Hippocampal formation (tissue), 2 donors: ENCODE data around the gene OLIG1.
A peak's percentile ranks its signal among the peaks of the same experiment; 100 is the strongest.

ENCODE experiments used
- DNase-seq, 2 donors: peaks; one replicate each; lab custom pipeline; 2025; lab: John Stamatoyannopoulos, UW

Gene OLIG1

DNA sequence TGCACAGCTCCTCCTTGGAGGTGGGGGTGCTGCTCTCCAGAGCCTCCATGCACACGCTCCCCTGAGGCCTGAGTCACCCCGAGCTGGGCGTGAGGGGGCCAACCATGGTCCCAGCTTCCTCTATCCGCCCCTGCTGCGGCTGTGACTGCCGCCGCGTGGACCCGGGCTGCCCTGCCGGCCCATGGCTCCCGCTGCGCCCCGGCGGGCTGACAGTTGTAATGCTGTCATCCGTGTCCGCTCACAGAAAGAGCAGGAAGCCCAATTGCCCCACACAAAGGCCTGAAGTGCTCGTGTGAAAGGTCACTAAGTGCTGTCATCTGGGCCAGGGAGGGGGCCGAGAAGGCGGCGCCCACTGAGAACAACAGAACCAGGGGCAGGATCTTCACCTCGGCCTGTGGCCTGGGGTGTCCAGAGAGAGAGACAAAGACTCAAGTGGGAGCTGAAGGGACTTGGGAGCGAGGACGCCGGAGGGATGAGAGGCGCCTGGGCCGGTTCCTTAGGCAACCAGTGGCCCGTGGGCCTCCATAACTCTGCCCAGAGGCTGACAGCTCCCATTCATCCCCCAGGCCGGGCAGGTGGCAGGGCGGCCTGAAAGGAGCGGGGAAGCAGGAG lies 31.5 kb downstream of the OLIG1 start:
- no peak for DNase-seq

- DNase-seq, result no peak
Measured at GRCh38 chr21:33105088-33105487, 35.1 kb downstream of the OLIG1 start.

DNA sequence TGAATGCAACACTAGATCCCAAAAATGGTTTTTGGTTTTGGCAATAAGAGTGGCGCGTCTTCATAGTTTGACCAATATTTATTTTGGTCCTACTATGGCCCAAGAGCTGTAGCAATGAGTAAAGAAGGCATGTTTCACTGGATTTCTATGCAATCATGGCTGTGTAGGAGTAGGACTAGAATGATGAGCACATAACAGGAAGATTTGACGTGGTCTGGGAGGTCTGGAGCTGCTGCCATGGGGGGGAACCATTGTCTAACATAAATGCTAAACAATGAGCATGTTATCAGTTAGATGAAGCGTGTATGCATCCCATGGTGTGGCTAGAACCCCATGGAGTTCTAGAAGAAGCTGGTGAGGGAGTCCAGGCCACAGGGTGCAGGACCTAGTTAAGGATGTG lies 38.3 kb downstream of the OLIG1 start:
- no peak for DNase-seq

GRCh38 chr21:33109574-33110339 lies 39.8 kb downstream of the OLIG1 start:
- no peak for DNase-seq

DNA sequence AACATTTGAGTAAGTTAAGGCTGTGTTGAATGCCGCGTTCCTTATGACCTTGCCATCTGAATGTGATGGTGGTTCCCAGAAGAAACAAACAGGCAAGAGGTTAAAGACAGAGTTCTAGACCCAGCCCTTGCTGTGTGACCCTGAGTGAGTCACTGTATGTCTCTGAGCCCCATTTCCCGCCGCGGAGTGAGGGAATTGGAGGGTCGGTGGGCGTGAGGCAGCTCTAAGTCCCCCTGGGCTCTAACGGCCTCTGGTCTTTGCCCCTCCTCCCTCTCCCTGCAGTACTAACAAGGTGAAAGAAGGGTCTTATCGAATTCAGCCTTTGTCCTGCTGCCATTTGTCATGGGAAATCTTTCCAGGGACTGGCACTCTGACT lies 40.4 kb downstream of the OLIG1 start:
- DNase-seq, result no peak

DNA sequence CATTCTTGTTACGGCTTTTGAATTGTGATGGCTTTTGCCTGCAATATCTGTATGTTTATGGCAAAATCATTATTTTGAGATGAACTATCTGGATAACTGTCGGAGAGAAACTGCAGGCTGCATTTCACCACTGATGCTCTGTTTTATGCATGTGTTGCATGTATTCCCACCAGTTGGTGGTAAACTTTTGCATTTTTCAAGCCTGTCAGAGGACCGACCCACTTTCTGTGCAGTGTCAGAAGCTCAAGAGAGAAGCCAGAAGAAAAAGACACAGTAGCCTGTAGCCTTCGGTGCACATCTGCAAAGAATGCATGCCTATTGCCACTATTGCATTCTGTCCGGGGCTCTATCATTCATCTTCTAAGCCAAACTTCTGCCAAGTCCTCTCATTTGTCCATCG lies 41.6 kb downstream of the OLIG1 start:
- no peak for DNase-seq

DNA sequence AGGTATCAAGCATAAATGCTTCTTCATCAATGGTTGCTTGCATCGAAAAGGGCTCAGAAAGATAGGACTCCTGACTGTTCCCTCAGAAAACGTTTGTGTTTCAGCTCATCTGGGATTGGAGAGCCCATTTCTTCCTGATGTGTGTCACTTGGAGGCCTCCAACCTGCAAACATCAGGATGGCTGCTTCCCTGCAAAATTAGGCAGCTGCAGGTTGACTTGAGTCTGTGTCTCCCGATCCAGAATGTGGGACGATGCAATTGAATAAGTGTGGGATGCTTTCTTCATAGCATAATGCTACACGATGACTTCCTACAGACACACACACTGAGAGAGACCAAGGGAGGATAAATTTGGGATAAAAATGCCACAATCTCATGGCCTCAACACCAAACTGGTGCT lies 42.2 kb downstream of the OLIG1 start:
- no peak for DNase-seq

- no peak for DNase-seq
Measured at GRCh38 chr21:33112681-33113080, 42.7 kb downstream of the OLIG1 start.

- DNase-seq, result no peak
Measured at GRCh38 chr21:33113131-33113530, 43.2 kb downstream of the OLIG1 start.

GRCh38 chr21:33114276-33114675 lies 44.3 kb downstream of the OLIG1 start:
- no peak for DNase-seq

DNA sequence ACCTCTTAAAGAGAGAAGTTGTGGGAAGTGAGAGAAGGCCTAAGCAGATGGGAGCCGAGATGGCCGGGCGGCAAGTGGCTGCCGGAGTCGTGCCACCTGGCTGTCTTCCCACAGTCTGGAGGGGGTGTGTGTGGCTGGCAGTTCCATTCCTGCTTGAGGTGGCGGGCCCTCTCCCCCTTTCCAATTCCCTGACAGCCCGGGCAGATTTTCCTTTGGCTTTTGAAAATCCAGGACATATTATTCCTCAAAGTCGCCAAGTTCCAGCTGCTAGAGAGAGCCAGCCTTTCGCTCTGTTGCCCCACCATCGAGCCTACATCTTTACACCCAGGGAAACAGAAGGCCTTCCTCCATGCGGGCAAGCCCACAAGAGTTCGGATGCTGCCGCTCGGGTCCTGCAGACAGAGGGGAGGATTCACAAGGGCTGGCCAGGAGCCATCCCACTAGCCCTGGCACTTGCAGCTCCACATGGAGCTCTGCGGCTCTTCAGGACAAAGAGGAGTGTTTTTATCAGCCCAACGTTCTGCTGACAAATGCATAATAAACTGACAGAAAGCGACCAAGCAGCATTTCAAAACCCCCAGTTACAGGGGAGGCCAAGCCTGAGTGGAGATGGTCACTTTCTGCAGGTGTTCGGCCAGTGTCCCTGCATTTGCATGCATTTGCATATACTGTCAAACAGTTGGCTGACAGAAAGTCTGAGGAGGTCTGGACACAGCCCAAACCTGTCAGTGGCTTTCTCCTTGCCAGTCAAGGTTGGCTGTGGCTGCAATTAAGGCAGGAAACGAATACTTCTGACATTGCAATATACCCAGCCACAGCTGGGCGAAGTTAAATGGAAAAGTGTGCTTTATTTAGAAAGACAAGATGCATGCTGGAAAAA lies 45.9 kb downstream of the OLIG1 start:
- DNase-seq, result peak; percentile 81 to 83

GRCh38 chr21:33116676-33117075 lies 46.7 kb downstream of the OLIG1 start:
- peak in 1 of 2 donors; percentile 33 for DNase-seq

- DNase-seq, result peak; percentile 76 to 93
Measured at GRCh38 chr21:33117101-33117888, 47.4 kb downstream of the OLIG1 start.
